Astrocyte of the spinal cord (primary cell): ENCODE results near the gene MCF2L2.
"Not testable (repeated sequence)": the region's sequence is repeated elsewhere in the genome, so short reads cannot be mapped to it uniquely, and the experiment has no call there.

Experiments
- DNase-seq: peaks from one replicate; pipeline ENCODE4 v3.0.0; 2011; ENCODE audit warnings: low read depth, low spot score
- H3K4me3 ChIP-seq: 2 replicates; pipeline ENCODE4 v1.5.1; 2011; ENCODE audit warnings: low read depth, mild to moderate bottlenecking, low read length, moderate library complexity
- in situ Hi-C: cut with HindIII; loops from 2 replicates; pipeline ENCODE4 v1.10.0; 2017; ENCODE audit warnings: low sequenced_read_pairs
- TF ChIP-seq, protein P1 (sequence below): IDR thresholded peaks from 2 replicates; pipeline ENCODE4 v1.5.1; 2012; ENCODE audit warnings: low read depth, mild to moderate bottlenecking, low read length, inconsistent platforms

Gene MCF2L2

GRCh38 chr3:183182732-183183610 is 245.4 kb downstream of the MCF2L2 start:
- TF ChIP-seq, protein P1, sequence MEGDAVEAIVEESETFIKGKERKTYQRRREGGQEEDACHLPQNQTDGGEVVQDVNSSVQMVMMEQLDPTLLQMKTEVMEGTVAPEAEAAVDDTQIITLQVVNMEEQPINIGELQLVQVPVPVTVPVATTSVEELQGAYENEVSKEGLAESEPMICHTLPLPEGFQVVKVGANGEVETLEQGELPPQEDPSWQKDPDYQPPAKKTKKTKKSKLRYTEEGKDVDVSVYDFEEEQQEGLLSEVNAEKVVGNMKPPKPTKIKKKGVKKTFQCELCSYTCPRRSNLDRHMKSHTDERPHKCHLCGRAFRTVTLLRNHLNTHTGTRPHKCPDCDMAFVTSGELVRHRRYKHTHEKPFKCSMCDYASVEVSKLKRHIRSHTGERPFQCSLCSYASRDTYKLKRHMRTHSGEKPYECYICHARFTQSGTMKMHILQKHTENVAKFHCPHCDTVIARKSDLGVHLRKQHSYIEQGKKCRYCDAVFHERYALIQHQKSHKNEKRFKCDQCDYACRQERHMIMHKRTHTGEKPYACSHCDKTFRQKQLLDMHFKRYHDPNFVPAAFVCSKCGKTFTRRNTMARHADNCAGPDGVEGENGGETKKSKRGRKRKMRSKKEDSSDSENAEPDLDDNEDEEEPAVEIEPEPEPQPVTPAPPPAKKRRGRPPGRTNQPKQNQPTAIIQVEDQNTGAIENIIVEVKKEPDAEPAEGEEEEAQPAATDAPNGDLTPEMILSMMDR: no peak
- no peak overlapping the region for H3K4me3 ChIP-seq
- in situ Hi-C loops: no loop called here
- no peak for DNase-seq

DNA sequence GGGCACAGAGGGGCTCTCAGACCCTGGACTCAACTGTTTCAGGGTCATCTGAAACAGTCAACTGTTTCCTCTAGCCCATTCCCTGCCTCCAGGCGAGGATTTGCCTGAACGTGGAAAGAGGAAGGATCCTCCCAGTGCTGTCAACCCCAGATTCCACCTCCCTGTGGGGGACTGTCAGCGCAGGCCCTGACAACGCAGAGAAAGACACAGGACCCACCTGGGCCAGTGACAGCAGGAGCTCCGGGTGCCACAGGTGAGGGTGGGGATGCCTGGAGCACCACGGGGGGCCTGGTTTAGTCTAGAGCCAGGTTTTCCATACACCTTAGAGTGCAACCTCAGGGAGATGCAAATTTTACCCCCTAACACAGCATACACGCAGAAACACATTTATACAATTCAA is 246.3 kb downstream of the MCF2L2 start:
- TF ChIP-seq, protein P1: no peak
- H3K4me3 ChIP-seq: no peak overlapping the region
- DNase-seq: no peak
- in situ Hi-C loops: no loop called here

DNA sequence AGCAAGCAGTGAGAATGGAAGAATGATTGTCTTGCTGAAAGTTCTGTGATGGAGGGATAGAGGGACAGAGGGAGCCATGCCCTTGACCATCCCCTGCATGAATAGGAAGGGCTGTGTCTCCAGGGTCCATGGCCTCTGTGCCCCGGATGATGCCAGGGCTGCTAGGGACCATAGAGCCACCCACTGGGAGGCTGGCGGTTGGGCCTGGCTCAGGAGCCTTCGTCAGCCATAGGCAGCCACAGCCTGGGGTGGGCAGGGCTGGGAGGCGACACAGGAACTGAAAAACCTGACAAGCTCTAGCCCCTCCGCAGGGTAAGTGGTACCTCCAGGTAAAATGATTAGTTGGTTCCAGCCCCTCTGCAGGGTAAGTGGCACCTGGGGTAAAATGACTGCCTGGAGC is 246.8 kb downstream of the MCF2L2 start:
- TF ChIP-seq, protein P1: no peak
- DNase-seq: no peak
- H3K4me3 ChIP-seq: no peak overlapping the region
- in situ Hi-C loops: no loop called here

DNA sequence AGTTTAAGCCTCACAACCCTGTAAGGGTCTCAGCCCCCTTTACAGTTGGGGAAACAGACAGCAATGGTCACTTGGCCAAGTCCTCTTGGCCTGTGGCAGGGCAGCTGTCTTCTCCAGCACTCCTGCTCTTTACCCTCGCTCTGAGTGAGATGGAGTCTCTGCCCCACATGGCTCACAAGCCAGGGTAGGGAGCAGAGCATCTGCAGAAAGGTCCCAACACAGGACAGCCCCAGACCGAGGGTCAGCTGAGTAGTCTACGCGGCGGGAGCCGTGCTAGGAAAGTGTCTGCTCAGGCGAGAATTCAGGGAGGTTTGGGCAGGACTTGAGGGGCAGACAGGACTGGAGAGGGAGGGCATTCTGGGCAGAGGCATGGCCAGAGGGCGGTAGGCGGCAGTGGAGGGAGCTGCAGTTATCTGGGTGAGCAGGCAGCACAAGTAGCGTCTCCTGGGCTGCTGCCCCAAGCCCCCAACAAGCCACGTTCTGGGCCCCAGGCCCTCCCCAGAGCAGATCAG is 247.6 kb downstream of the MCF2L2 start:
- TF ChIP-seq, protein P1: no peak
- DNase-seq: no peak
- no peak overlapping the region for H3K4me3 ChIP-seq
- in situ Hi-C loops: no loop called here

DNA sequence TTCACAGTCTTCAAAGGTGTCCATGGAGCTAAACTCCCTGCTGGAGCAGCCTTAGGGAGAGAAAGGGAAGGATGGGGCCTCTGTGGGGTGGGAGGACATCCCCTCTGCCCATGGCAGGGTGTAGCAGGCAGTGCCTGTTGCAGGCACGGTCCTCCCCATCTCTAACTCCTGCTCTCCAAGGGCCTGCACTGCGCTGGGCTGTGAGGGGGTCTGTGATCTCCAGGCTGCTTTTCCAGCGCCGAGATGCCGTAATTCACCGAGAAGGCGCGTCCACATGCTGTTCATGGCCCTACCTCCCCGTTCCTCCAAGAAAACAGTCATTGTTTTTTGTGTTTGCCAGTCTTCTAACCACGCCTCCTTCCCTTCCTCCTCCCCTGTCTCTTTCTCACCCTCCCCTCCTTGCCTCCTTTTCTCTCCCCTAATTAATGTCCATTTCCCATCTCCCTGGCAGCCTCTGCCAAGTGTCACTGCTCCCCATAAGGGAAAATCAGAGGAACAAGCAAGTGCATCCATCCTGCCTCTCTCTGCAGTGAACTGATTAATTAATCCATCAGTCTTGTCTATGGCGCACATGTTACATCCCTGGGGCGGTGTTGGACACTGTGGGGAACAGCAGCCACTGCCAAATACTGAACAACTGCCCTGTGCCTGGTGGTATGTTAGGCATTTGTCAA is 248.2 kb downstream of the MCF2L2 start:
- in situ Hi-C loops: no loop called here
- DNase-seq: no peak
- no peak overlapping the region for H3K4me3 ChIP-seq
- TF ChIP-seq, protein P1: no peak

- in situ Hi-C loops, DNase-seq: not testable (repeated sequence)
- peak overlapping the region; percentile 59 for H3K4me3 ChIP-seq
Observed at GRCh38 chr3:183179550-183179908, 248.9 kb downstream of the MCF2L2 start.
